K562 (cell line): Measurements from ENCODE around the gene TMEM143. TPM values are rescaled to one million over a fixed set of nuclear protein-coding genes. Genes with fewer than 3 reads are reported as not detected.

Experiments
- ATAC-seq: fragments of 200-7000 bp; cut with Tn5 transposase; 3 replicates; pipeline ENCODE4 v1.9.1; 2020; ENCODE audit warnings: moderate library complexity
- BruUV-seq: library from RNA; stranded (reverse); fragments of 400-500 nt; replicated peaks from 2 replicates; lab custom pipeline; 2021; lab: Mats Ljungman, UMichigan
- CTCF ChIA-PET: fragments of 300-600 bp; formaldehyde crosslinking; extraction: SDS; loops from one replicate; lab custom pipeline; 2021; ENCODE audit warnings: low intra/inter-chr PET ratio; lab: Yijun Ruan, JAX
- POLR2A ChIA-PET: fragments of 300-600, 350-650 bp; sonication (Branson Sonifier 250); formaldehyde crosslinking; extraction: SDS; loops from one replicate; lab custom pipeline; 2021; ENCODE audit warnings: antibody characterized with exemption, inconsistent platforms; lab: Yijun Ruan, JAX
- DNase-seq, 4 experiments: peaks; one replicate each; pipeline versions ENCODE4 v3.0.0 to v3.0.0-alpha.2; 2011 to 2018; ENCODE audit warnings: low spot score in 3 of 4, mixed read lengths in 3 of 4; ENCODE audit errors: extremely low read depth in 1 of 4
- FAIRE-seq: peaks from 2 replicates; lab custom pipeline; 2011; peaks lifted over from hg19 to GRCh38; lab: Jason Lieb, UNC
- H2AFZ ChIP-seq: 2 replicates; pipeline ENCODE4 v1.6.0; 2011; ENCODE audit warnings: low read depth, low read length, control low read depth, inconsistent platforms
- H3K27ac ChIP-seq: fragments of 200-600 bp; 3 replicates; pipeline ENCODE4 v1.8.0; 2011; ENCODE audit warnings: low read depth, mild to moderate bottlenecking, control low read depth, inconsistent platforms, low read length, moderate library complexity, mixed read lengths; ENCODE audit errors: extremely low read depth
- H3K27me3 ChIP-seq, 2 experiments: fragments of 300-600 bp in 1 of 2; 2 replicates in 1 of 2; 3 replicates in 1 of 2; pipeline versions ENCODE4 v1.6.0 to v1.8.0; 2011; ENCODE audit warnings: inconsistent platforms in 2 of 2, low read length in 2 of 2, mild to moderate bottlenecking in 1 of 2, mixed read lengths in 1 of 2, moderate library complexity in 1 of 2; ENCODE audit not compliant: control insufficient read depth in 2 of 2, insufficient read depth in 2 of 2
- H3K36me3 ChIP-seq: fragments of 300-600 bp; 3 replicates; pipeline ENCODE4 v1.8.0; 2011; ENCODE audit warnings: mild to moderate bottlenecking, low read length, inconsistent platforms; ENCODE audit not compliant: control insufficient read depth, insufficient read depth
- H3K4me1 ChIP-seq, 2 experiments: fragments of 200-600 bp in 1 of 2; replicated peaks in 1 of 2; 2 replicates in 1 of 2; 3 replicates in 1 of 2; pipeline versions ENCODE4 v1.5.1 to v1.8.0; 2011; ENCODE audit warnings: inconsistent platforms in 2 of 2, low read length in 2 of 2, mild to moderate bottlenecking in 1 of 2, mixed read lengths in 1 of 2, moderate library complexity in 1 of 2; ENCODE audit not compliant: control insufficient read depth in 2 of 2, insufficient read depth in 2 of 2
- H3K4me2 ChIP-seq: 2 replicates; pipeline ENCODE4 v1.6.1; 2011; ENCODE audit warnings: low read length, control low read depth, inconsistent platforms, mixed read lengths; ENCODE audit not compliant: insufficient read depth
- H3K4me3 ChIP-seq: fragments of 200-600 bp; sonication (generic), shearing (Covaris generic); 2 replicates; pipeline ENCODE4 v1.5.1; 2016; ENCODE audit warnings: control low read depth, inconsistent platforms
- H3K79me2 ChIP-seq: fragments of 200-600 bp; 3 replicates; pipeline ENCODE4 v1.8.0; 2011; ENCODE audit warnings: low read length, inconsistent platforms; ENCODE audit not compliant: control insufficient read depth, insufficient read depth
- H3K9ac ChIP-seq, 2 experiments: 2 replicates each; pipeline versions ENCODE4 v1.6.0 to v1.6.1; 2011; ENCODE audit warnings: low read depth in 2 of 2, low read length in 2 of 2, control low read depth in 1 of 2, inconsistent platforms in 1 of 2, mild to moderate bottlenecking in 1 of 2, mixed read lengths in 1 of 2; ENCODE audit not compliant: insufficient read depth in 1 of 2
- H3K9me1 ChIP-seq: one replicate; pipeline ENCODE4 v1.6.0; 2011; ENCODE audit warnings: inconsistent platforms, mild to moderate bottlenecking, low read length, moderate library complexity; ENCODE audit not compliant: control insufficient read depth, insufficient read depth
- H3K9me3 ChIP-seq: replicated peaks from 2 replicates; pipeline ENCODE4 v1.5.1; 2011; ENCODE audit warnings: low read depth, low read length, inconsistent platforms; ENCODE audit not compliant: control insufficient read depth, insufficient read depth
- H4K20me1 ChIP-seq: replicated peaks from 2 replicates; pipeline ENCODE4 v1.6.1; 2011; ENCODE audit warnings: low read length, inconsistent platforms, mixed read lengths; ENCODE audit not compliant: control insufficient read depth, insufficient read depth
- ADNP ChIP-seq: fragments of 200-800 bp; sonication (Bioruptor generic); IDR thresholded peaks from 2 replicates; pipeline ENCODE4 v1.6.1; 2016; ENCODE audit warnings: missing genetic modification characterization, missing compliant biosample characterization
- CBX8 ChIP-seq: fragments of 200-600 bp; sonication (generic); IDR thresholded peaks from 2 replicates; pipeline ENCODE4 v1.6.1; 2012; ENCODE audit warnings: borderline replicate concordance, mixed run types, low read depth, mild to moderate bottlenecking, moderate library complexity, mixed read lengths, low read length, control low read depth, inconsistent platforms; ENCODE audit not compliant: poor library complexity, severe bottlenecking; ENCODE audit errors: extremely low read depth
- CC2D1A ChIP-seq: fragments of 450-650 bp; IDR thresholded peaks from 2 replicates; pipeline ENCODE4 v1.6.1; 2017; ENCODE audit warnings: mild to moderate bottlenecking
- CHD4 ChIP-seq: fragments of 200-600 bp; sonication (generic); IDR thresholded peaks from 3 replicates; pipeline ENCODE4 v1.6.1; 2012; ENCODE audit warnings: low read depth, mild to moderate bottlenecking, mixed read lengths, low read length, inconsistent platforms; ENCODE audit not compliant: insufficient read depth, insufficient replicate concordance, poor library complexity, severe bottlenecking
- ESRRA ChIP-seq: fragments of 450-650 bp; IDR thresholded peaks from 2 replicates; pipeline ENCODE4 v1.6.1; 2014; ENCODE audit warnings: low read depth, mild to moderate bottlenecking, moderate library complexity, borderline replicate concordance
- ESRRB ChIP-seq: fragments of 250-450 bp; sonication (Bioruptor Pico); IDR thresholded peaks from 2 replicates; pipeline ENCODE4 v1.5.0; 2020; ENCODE audit warnings: mild to moderate bottlenecking, moderate library complexity, borderline replicate concordance
- HDAC2 ChIP-seq: fragments of 450-650 bp; IDR thresholded peaks from 2 replicates; pipeline ENCODE4 v1.6.1; 2016; ENCODE audit warnings: mild to moderate bottlenecking
- MCM5 ChIP-seq: fragments of 450-650 bp; IDR thresholded peaks from 2 replicates; pipeline ENCODE4 v1.6.1; 2016; ENCODE audit warnings: low read depth
- NFE2 ChIP-seq: IDR thresholded peaks from 2 replicates; pipeline ENCODE4 v1.6.1; 2014; ENCODE audit warnings: antibody characterized with exemption, low read depth
- PTBP1 ChIP-seq: fragments of 200-400 bp; formaldehyde crosslinking; IDR thresholded peaks from 2 replicates; pipeline ENCODE4 v1.6.1; 2017; ENCODE audit warnings: low read depth, low read length
- RBM25 ChIP-seq: fragments of 200-400 bp; formaldehyde crosslinking; IDR thresholded peaks from 2 replicates; pipeline ENCODE4 v1.6.1; 2018; ENCODE audit warnings: low read length, low read depth, moderate library complexity; ENCODE audit not compliant: severe bottlenecking
- RCOR1 ChIP-seq, 2 experiments: IDR thresholded peaks; 2 replicates each; pipeline ENCODE4 v1.6.1; 2012; ENCODE audit warnings: low read depth in 2 of 2, low read length in 2 of 2, borderline replicate concordance in 1 of 2, improper control_type of control experiment in 1 of 2
- RFX1 ChIP-seq: fragments of 450-650 bp; IDR thresholded peaks from 2 replicates; pipeline ENCODE4 v1.6.1; 2016; ENCODE audit warnings: mild to moderate bottlenecking, moderate library complexity
- SMARCA5 ChIP-seq: fragments of 450-650 bp; IDR thresholded peaks from 2 replicates; pipeline ENCODE4 v1.6.1; 2016
- YBX1 ChIP-seq: fragments of 450-650 bp; IDR thresholded peaks from 2 replicates; pipeline ENCODE4 v1.7.1; 2016; ENCODE audit warnings: mild to moderate bottlenecking
- ZC3H8 ChIP-seq: fragments of 450-650 bp; IDR thresholded peaks from 2 replicates; pipeline ENCODE4 v1.6.1; 2017
- ZFP36 ChIP-seq: fragments of 150-350 bp; IDR thresholded peaks from 2 replicates; pipeline ENCODE4 v1.6.1; 2018; ENCODE audit warnings: low read length, low read depth; ENCODE audit not compliant: partially characterized antibody
- ZNF77 ChIP-seq: fragments of 250-450 bp; sonication (Bioruptor Pico); IDR thresholded peaks from 2 replicates; pipeline ENCODE4 v1.5.0; 2020
- ZNF780A ChIP-seq: fragments of 250-450 bp; sonication (Bioruptor Pico); IDR thresholded peaks from 2 replicates; pipeline ENCODE4 v1.5.0; 2021; ENCODE audit warnings: mild to moderate bottlenecking
- WGBS: fragments of 100-300 bp; shearing (Covaris generic); methylation state at CpG from one replicate; pipeline ENCODE4 v1.1.6; 2016; ENCODE audit warnings: low coverage, mixed read lengths; ENCODE audit not compliant: insufficient coverage; ENCODE audit errors: missing lambda C conversion rate; 5-methylcytosine and 5-hydroxymethylcytosine counted together
- in situ Hi-C: fragments of 300-500 bp; cut with MboI; formaldehyde crosslinking; loops from 4 replicates; pipeline ENCODE4 v1.15.0; 2018; ENCODE audit warnings: inconsistent platforms, mixed read lengths
- intact Hi-C: fragments of 100-400 bp; cut with micrococcal nuclease; formaldehyde crosslinking; loops from 2 replicates; pipeline ENCODE4 v1.14.2; 2022
- polyA plus RNA-seq, 8 experiments: library from polyadenylated mRNA; depleted of rRNA in 4 of 8; stranded (reverse) in 5 of 8; unstranded in 3 of 8; fragments of >200 nt; fragmentation: Nextera tagmentation in 2 of 8; fragmentation: Illumina TruSeq in 1 of 8; extraction: Ambion mirVana in 2 of 8; extraction: Trizol in 1 of 8; gene quantifications; 2 replicates each; pipeline versions ENCODE4 v1.2.1 to v1.2.3, GENCODE V29; 2011 to 2014; ENCODE audit warnings: inconsistent platforms in 1 of 8, missing spikeins in 1 of 8
- total RNA-seq, 7 experiments: library from RNA; depleted of rRNA in 6 of 7; stranded (reverse); fragments of >200 nt in 6 of 7; fragmentation: Illumina TruSeq in 2 of 7; extraction: Trizol in 2 of 7; gene quantifications; 2 replicates each; pipeline versions ENCODE4 v1.2.1 to v1.2.3, GENCODE V29; 2011 to 2021; ENCODE audit warnings: low replicate concordance in 1 of 7
- TF ChIP-seq, protein P1 (sequence below), 2 experiments: fragments of 200-800 bp in 1 of 2; sonication (Bioruptor generic) in 1 of 2; sonication (generic) in 1 of 2; formaldehyde crosslinking in 1 of 2; IDR thresholded peaks in 1 of 2; conservative IDR thresholded peaks in 1 of 2; 2 replicates each; pipeline versions ENCODE4 v1.5.0 to v1.6.1; 2016 to 2020; ENCODE audit warnings: missing compliant biosample characterization in 1 of 2, missing genetic modification characterization in 1 of 2, missing genetic modification reagents in 1 of 2
- TF ChIP-seq, protein P2 (sequence below): sonication (generic); formaldehyde crosslinking; IDR thresholded peaks from 2 replicates; pipeline ENCODE4 v1.8.0; 2022; ENCODE audit warnings: mild to moderate bottlenecking, missing genetic modification reagents

The TMEM143 gene
- total and polyA plus RNA-seq, 9 of the 15 experiments (the other 6 are each of a cell fraction or from before 2014, with no cell fraction given) = 0.66 to 8.8 (median 4.3) TPM

DNA sequence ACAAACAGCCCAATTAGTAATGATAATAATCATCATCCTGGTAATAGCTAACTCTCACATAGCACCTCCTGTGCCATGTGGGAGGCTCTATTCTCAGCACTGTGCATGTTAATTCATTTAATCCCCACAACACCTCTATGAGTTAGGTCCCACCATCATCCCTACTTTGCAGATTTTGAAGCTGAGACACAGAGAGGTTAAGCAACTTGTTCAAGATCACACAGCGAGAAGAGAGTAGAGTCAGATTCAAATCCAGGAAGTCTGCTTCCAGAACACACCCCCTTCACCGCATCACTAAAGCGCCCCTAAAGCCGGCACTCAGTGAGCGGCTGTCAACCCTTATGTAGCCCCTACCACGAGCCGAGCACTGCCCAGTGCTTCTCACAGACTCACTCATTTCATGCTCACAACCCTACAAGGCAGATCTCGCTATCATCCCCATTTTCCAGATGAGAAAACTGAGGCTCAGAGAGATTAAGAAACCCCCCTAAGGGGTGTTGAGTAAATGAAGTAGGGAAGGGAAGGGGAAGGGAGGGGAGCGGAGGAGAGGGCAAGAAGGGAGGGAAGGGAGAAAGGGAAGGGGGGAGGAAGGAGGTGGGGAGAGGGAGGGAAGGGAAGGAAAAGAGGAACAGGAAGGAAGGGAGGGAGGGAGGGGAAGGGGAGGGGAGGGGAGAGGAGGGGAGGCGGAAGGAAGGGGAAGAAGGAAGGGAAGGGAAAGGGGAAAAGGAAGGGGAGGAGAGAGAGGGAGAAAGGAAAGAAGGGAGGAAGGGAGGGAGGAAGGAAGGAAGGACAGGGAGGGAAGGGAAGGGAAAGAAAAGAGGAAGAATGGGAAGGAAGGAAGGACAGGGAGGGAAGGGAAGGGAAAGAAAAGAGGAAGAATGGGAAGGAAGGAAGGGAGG, 22.0 kb downstream of the TMEM143 start:
- ATAC-seq (no peak), FAIRE-seq (no peak), DNase-seq (peak in 1 of 4 experiments; percentile 6)
- no TSS peak for BruUV-seq
- Histone ChIP-seq H3K9ac (no peak overlapping the region), H4K20me1 (no peaks in the 10 kb centered on the region), H3K79me2 (no peaks in the 10 kb centered on the region), H3K27ac (no peak overlapping the region), H3K9me3 (no peaks in the 10 kb centered on the region), H3K4me3 (no peak overlapping the region), H2AFZ (no peak overlapping the region), H3K9me1 (no peaks in the 10 kb centered on the region), H3K4me2 (no peak overlapping the region), H3K4me1 (peaks cover 5 to 34% of the 10 kb centered on the region in 2 experiments; a peak in 4 of 5 replicates), H3K27me3 (no peaks in the 10 kb centered on the region), H3K36me3 (peaks cover 4% of the 10 kb centered on the region; the same call in 2 of the 3 replicates)
- in situ Hi-C loops (no loop called here), intact Hi-C loops (no loop called here)
- CTCF ChIA-PET = no interaction called here
- 87% methylated on average over 9 of the region's 10 CpGs for WGBS
- POLR2A ChIA-PET = interaction anchor here (0.7 to 1.1 kb wide), 3 partner anchors 11 to 19 kb away, joined by 3 read pairs; no protein-coding TSS in a partner anchor
- TF ChIP-seq CBX8 = no peak
- peak; percentile 92 for TF ChIP-seq ADNP (tag)
- TF ChIP-seq CC2D1A = 0 out of 2 replicates have a peak, but pooled peaks have one; percentile 24
- TF ChIP-seq PTBP1 = 0 out of 2 replicates have a peak, but pooled peaks have one; percentile 74
- TF ChIP-seq NFE2 = no peak
- peak; percentile 68 for TF ChIP-seq ZFP36
- no peak for TF ChIP-seq RFX1
- TF ChIP-seq CHD4 = peak; percentile 75
- TF ChIP-seq SMARCA5 = peak; percentile 96
- no peak for TF ChIP-seq ZNF780A (CRISPR knock-in tag)
- TF ChIP-seq RCOR1 (IDR thresholded peaks at IDR 0.05; ENCODE audit: borderline replicate concordance in 1 of 2, low read depth in 2 of 2, low read length in 2 of 2) = peak; percentile 25 to 69; a peak in 1 of 4 replicates
- TF ChIP-seq YBX1 = no peak
- no peak for TF ChIP-seq ESRRA
- peak; percentile 71 for TF ChIP-seq RBM25
- no peak for TF ChIP-seq ESRRB (CRISPR knock-in tag)
- no peak for TF ChIP-seq ZC3H8
- no peak for TF ChIP-seq MCM5
- TF ChIP-seq, protein P1, sequence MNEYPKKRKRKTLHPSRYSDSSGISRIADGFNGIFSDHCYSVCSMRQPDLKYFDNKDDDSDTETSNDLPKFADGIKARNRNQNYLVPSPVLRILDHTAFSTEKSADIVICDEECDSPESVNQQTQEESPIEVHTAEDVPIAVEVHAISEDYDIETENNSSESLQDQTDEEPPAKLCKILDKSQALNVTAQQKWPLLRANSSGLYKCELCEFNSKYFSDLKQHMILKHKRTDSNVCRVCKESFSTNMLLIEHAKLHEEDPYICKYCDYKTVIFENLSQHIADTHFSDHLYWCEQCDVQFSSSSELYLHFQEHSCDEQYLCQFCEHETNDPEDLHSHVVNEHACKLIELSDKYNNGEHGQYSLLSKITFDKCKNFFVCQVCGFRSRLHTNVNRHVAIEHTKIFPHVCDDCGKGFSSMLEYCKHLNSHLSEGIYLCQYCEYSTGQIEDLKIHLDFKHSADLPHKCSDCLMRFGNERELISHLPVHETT (CRISPR knock-in tag; conservative IDR thresholded peaks at IDR 0.05 in 1 of 2, IDR thresholded peaks at IDR 0.05 in 1 of 2) = no peak
- TF ChIP-seq, protein P2, sequence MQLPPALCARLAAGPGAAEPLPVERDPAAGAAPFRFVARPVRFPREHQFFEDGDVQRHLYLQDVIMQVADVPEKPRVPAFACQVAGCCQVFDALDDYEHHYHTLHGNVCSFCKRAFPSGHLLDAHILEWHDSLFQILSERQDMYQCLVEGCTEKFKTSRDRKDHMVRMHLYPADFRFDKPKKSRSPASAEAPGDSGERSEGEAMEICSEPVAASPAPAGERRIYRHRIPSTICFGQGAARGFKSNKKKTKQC (CRISPR knock-in tag) = no peak
- TF ChIP-seq ZNF77 = no peak
- TF ChIP-seq HDAC2 = peak; percentile 70; the same call in 1 of the 2 replicates
